ENCODE data around the gene MAP3K5. TPM values are rescaled to one million over a fixed set of nuclear protein-coding genes. Genes with fewer than 3 reads are reported as not detected.

Gene MAP3K5
- total and polyA plus RNA-seq, 9 of the 15 experiments (the other 6 are each of a cell fraction or from before 2014, with no cell fraction given), result 2.2 to 13.0 (median 9.9) TPM

DNA sequence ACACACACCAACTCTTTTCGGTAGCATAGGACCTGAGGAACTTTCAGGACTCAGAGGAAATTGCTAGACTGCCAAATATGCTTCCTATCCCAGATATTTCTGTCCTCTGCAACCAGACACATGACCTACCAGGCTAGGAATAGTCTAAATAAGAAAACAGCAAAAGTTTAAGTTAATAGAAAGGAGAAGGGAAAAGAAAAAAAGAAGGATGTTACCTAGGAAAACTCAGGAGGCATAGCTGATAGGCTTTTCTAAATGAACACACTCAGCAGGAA lies 74.6 kb downstream of the MAP3K5 start (continued):
- TF ChIP-seq, protein P1, sequence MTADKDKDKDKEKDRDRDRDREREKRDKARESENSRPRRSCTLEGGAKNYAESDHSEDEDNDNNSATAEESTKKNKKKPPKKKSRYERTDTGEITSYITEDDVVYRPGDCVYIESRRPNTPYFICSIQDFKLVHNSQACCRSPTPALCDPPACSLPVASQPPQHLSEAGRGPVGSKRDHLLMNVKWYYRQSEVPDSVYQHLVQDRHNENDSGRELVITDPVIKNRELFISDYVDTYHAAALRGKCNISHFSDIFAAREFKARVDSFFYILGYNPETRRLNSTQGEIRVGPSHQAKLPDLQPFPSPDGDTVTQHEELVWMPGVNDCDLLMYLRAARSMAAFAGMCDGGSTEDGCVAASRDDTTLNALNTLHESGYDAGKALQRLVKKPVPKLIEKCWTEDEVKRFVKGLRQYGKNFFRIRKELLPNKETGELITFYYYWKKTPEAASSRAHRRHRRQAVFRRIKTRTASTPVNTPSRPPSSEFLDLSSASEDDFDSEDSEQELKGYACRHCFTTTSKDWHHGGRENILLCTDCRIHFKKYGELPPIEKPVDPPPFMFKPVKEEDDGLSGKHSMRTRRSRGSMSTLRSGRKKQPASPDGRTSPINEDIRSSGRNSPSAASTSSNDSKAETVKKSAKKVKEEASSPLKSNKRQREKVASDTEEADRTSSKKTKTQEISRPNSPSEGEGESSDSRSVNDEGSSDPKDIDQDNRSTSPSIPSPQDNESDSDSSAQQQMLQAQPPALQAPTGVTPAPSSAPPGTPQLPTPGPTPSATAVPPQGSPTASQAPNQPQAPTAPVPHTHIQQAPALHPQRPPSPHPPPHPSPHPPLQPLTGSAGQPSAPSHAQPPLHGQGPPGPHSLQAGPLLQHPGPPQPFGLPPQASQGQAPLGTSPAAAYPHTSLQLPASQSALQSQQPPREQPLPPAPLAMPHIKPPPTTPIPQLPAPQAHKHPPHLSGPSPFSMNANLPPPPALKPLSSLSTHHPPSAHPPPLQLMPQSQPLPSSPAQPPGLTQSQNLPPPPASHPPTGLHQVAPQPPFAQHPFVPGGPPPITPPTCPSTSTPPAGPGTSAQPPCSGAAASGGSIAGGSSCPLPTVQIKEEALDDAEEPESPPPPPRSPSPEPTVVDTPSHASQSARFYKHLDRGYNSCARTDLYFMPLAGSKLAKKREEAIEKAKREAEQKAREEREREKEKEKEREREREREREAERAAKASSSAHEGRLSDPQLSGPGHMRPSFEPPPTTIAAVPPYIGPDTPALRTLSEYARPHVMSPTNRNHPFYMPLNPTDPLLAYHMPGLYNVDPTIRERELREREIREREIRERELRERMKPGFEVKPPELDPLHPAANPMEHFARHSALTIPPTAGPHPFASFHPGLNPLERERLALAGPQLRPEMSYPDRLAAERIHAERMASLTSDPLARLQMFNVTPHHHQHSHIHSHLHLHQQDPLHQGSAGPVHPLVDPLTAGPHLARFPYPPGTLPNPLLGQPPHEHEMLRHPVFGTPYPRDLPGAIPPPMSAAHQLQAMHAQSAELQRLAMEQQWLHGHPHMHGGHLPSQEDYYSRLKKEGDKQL (CRISPR knock-in tag; IDR thresholded peaks at IDR 0.05; ENCODE audit: borderline replicate concordance), result no peak

- ChIA-PET CTCF (ENCODE audit: low intra/inter-chr PET ratio) (no interaction called here), POLR2A (interaction anchor here (0.6 to 1.3 kb wide), 2 partner anchors 13 to 458 kb away, joined by 3 read pairs; no protein-coding TSS in a partner anchor)
- no peak overlapping the region for H3K9ac ChIP-seq (ENCODE audit: insufficient read depth in 1 of 2, low read depth in 2 of 2, low read length in 2 of 2)
- no peak for TF ChIP-seq SIX5 (IDR thresholded peaks at IDR 0.05; ENCODE audit: borderline replicate concordance in 1 of 2, insufficient read depth in 1 of 2, low read depth in 1 of 2, low read length in 2 of 2)
- no peak for TF ChIP-seq ETV6 (IDR thresholded peaks at IDR 0.05; ENCODE audit: borderline replicate concordance in 1 of 2, low read depth in 2 of 2, low read length in 1 of 2)
- TF ChIP-seq ETV6 (CRISPR knock-in tag; IDR thresholded peaks at IDR 0.05; ENCODE audit: borderline replicate concordance), result no peak
Observed at GRCh38 chr6:136716917-136717715, 75.2 kb downstream of the MAP3K5 start.

More at GRCh38 chr6:136716917-136717715, 75.2 kb downstream of the MAP3K5 start:
- Histone ChIP-seq H3K79me2 (ENCODE audit: control insufficient read depth, insufficient read depth, low read length) (peaks cover 19% of the 10 kb centered on the region; the same call in 2 of the 3 replicates), H4K20me1 (replicated peaks; ENCODE audit: control insufficient read depth, insufficient read depth, low read length) (no peaks in the 10 kb centered on the region), H3K9me3 (replicated peaks; ENCODE audit: control insufficient read depth, insufficient read depth, low read depth, low read length) (no peaks in the 10 kb centered on the region; the same call in 1 of the 2 replicates), H3K27me3 (ENCODE audit: control insufficient read depth in 2 of 2, insufficient read depth in 2 of 2, low read length in 2 of 2) (no peaks in the 10 kb centered on the region), H3K9me1 (ENCODE audit: control insufficient read depth, insufficient read depth, low read length) (no peaks in the 10 kb centered on the region), H3K4me2 (ENCODE audit: insufficient read depth, low read length) (no peak overlapping the region), H3K4me3 (no peak overlapping the region), H3K4me1 (replicated peaks in 1 of 2; ENCODE audit: control insufficient read depth in 2 of 2, insufficient read depth in 2 of 2, low read length in 2 of 2) (peaks cover 2 to 7% of the 10 kb centered on the region in 2 experiments; a peak in 3 of 5 replicates), H2AFZ (ENCODE audit: low read depth, low read length) (no peak overlapping the region), H3K36me3 (ENCODE audit: control insufficient read depth, insufficient read depth, low read length) (no peaks in the 10 kb centered on the region), H3K27ac (ENCODE audit: extremely low read depth, low read depth, low read length) (no peak overlapping the region)
- intact Hi-C loops (cut with micrococcal nuclease) (loop anchor here (5.0 kb wide), 1 partner anchor 70 kb away; no protein-coding TSS in a partner anchor), in situ Hi-C loops (cut with MboI) (no loop called here)
- WGBS (ENCODE audit: insufficient coverage, low coverage, missing lambda C conversion rate), result 41% methylated on average over 4 of the region's 4 CpGs
- no TSS peak for BruUV-seq (replicated peaks)
- ATAC-seq (no peak), DNase-seq (ENCODE audit: extremely low read depth in 1 of 4, low spot score in 3 of 4) (no peak), FAIRE-seq (no peak)
